ENCODE results near the gene KHDC1. TPM values are rescaled to one million over a fixed set of nuclear protein-coding genes. Genes with fewer than 3 reads are reported as not detected.
"Not testable (repeated sequence)": the region's sequence is repeated elsewhere in the genome, so short reads cannot be mapped to it uniquely, and the experiment has no call there.

KHDC1 gene
- total RNA-seq, 5 donors from 2014 or later (not counting 1 experiment from before 2014, with no cell fraction given) = 0.88 to 1.7 (median 1.3) TPM

DNA sequence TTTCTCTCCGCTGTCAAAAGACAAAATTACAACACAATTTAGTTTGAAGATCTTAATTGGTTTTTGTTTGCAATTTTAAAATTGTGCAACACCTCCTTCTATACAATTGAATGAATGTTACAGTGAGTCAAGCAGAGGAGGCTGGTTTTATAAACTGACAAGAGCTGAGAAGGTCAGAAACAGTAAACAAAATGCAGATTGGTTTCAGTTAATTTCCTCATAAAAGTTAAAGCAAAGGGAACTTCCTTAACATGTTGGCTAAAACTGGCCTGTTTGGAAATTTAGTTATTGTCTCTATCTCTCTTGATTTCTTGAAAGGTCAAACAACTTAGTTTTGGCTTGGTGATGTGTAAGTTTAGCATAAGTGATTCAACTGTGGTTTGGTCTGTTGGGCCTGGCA, 59.9 kb downstream of the KHDC1 start:
- no peak overlapping the region for H3K27ac Mint-ChIP-seq
- CTCF ChIA-PET = interaction anchor here in 1 of 2 donors (0.6 kb wide), 1 partner anchor 42 kb away, joined by 3 read pairs; no protein-coding TSS in a partner anchor
- Histone ChIP-seq H3K9me3 (no peaks in the 10 kb centered on the region), H3K36me3 (ENCODE audit: control insufficient read depth in 2 of 2, extremely low read depth in 1 of 2, insufficient read depth in 1 of 2, low read length in 1 of 2) (no peaks in the 10 kb centered on the region), H3K27ac (ENCODE audit: low read length) (no peak overlapping the region), H3K27me3 (replicated peaks in 1 of 2; ENCODE audit: control insufficient read depth in 2 of 2, extremely low read depth in 1 of 2, insufficient read depth in 2 of 2, low read length in 1 of 2) (no peaks in the 10 kb centered on the region), H3K4me3 (ENCODE audit: control insufficient read depth in 1 of 2, extremely low read depth in 1 of 2, low read length in 1 of 2) (no peak overlapping the region), H3K4me1 (ENCODE audit: control insufficient read depth in 1 of 2, extremely low read depth in 1 of 2, insufficient read depth in 2 of 2, low read length in 2 of 2) (no peaks in the 10 kb centered on the region)
- no peaks in the 10 kb centered on the region for H3K36me3 Mint-ChIP-seq
- DNase-seq (no peak), ATAC-seq (replicated peaks in 1 of 4) (no peak)
- POLR2A ChIA-PET = no interaction called here
- no peak overlapping the region for H3K4me3 Mint-ChIP-seq
- no CpG with 5 or more reads among the region's 1 CpG for WGBS (ENCODE audit: insufficient coverage)
- H3K4me1 Mint-ChIP-seq = no peaks in the 10 kb centered on the region
- H3K27me3 Mint-ChIP-seq = peaks cover 0 to 4% of the 10 kb centered on the region in 2 donors
- no peaks in the 10 kb centered on the region for H3K9me3 Mint-ChIP-seq

DNA sequence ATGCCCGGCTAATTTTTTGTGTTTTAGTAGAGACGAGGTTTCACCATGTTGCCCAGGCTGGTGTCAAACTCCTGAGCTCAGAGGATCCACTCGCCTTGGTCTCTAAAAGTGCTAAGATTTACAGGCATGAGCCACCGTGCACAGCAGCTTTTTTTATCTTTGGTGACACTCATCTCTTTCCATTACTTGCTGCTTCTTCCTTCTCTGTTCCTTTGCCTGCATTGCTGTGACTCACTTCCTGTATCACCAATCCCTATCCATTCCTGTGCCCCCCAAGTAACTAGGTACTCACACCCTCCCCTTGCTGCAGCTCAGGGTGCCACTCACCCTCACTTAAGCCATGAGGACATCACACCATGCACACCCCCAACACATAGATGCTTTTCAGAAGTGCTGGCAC, 62.3 kb downstream of the KHDC1 start:
- H3K4me1 Mint-ChIP-seq = no peaks in the 10 kb centered on the region
- Histone ChIP-seq H3K9me3 (no peaks in the 10 kb centered on the region), H3K4me3 (ENCODE audit: control insufficient read depth in 1 of 2, extremely low read depth in 1 of 2, low read length in 1 of 2) (no peak overlapping the region), H3K4me1 (ENCODE audit: control insufficient read depth in 1 of 2, extremely low read depth in 1 of 2, insufficient read depth in 2 of 2, low read length in 2 of 2) (no peaks in the 10 kb centered on the region), H3K36me3 (ENCODE audit: control insufficient read depth in 2 of 2, extremely low read depth in 1 of 2, insufficient read depth in 1 of 2, low read length in 1 of 2) (no peaks in the 10 kb centered on the region), H3K27me3 (replicated peaks in 1 of 2; ENCODE audit: control insufficient read depth in 2 of 2, extremely low read depth in 1 of 2, insufficient read depth in 2 of 2, low read length in 1 of 2) (no peaks in the 10 kb centered on the region), H3K27ac (ENCODE audit: low read length) (no peak overlapping the region)
- no peak overlapping the region for H3K27ac Mint-ChIP-seq
- POLR2A ChIA-PET = no interaction called here
- CTCF ChIA-PET = no interaction called here
- ATAC-seq (replicated peaks in 1 of 4) = no peak
- DNase-seq = no peak
- H3K36me3 Mint-ChIP-seq = no peaks in the 10 kb centered on the region
- H3K4me3 Mint-ChIP-seq = no peak overlapping the region
- H3K9me3 Mint-ChIP-seq = no peaks in the 10 kb centered on the region
- no peaks in the 10 kb centered on the region for H3K27me3 Mint-ChIP-seq
- WGBS (ENCODE audit: insufficient coverage) = 77% methylated on average over 4 of the region's 4 CpGs

DNA sequence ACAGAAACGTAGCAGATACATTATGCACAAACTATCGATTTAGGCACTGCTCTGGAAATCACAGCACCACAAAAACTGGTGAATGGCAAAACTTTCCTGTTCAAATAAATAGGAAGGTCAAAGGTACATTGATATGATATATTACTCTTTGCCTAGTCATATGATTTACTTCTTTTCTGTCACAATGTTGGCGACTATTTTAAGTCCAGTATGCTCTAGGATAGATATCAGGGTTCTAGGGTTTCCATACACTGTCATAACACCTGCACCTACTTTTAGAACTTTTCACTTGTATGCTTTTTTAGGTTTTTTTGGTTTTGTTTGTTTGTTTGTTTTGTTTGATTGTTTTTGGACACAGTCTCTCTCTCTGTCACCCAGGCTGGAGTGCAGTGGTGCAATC, 62.7 kb downstream of the KHDC1 start:
- Histone ChIP-seq H3K4me1 (ENCODE audit: control insufficient read depth in 1 of 2, extremely low read depth in 1 of 2, insufficient read depth in 2 of 2, low read length in 2 of 2) (no peaks in the 10 kb centered on the region), H3K9me3 (no peaks in the 10 kb centered on the region), H3K27ac (ENCODE audit: low read length) (no peak overlapping the region), H3K27me3 (replicated peaks in 1 of 2; ENCODE audit: control insufficient read depth in 2 of 2, extremely low read depth in 1 of 2, insufficient read depth in 2 of 2, low read length in 1 of 2) (no peaks in the 10 kb centered on the region), H3K36me3 (ENCODE audit: control insufficient read depth in 2 of 2, extremely low read depth in 1 of 2, insufficient read depth in 1 of 2, low read length in 1 of 2) (no peaks in the 10 kb centered on the region), H3K4me3 (ENCODE audit: control insufficient read depth in 1 of 2, extremely low read depth in 1 of 2, low read length in 1 of 2) (no peak overlapping the region)
- 70% methylated on average over 1 of the region's 3 CpGs for WGBS (ENCODE audit: insufficient coverage)
- no peaks in the 10 kb centered on the region for H3K9me3 Mint-ChIP-seq
- DNase-seq = no peak
- H3K27ac Mint-ChIP-seq = no peak overlapping the region
- CTCF ChIA-PET = no interaction called here
- no peaks in the 10 kb centered on the region for H3K4me1 Mint-ChIP-seq
- ATAC-seq (replicated peaks in 1 of 4) = no peak
- POLR2A ChIA-PET = no interaction called here
- H3K27me3 Mint-ChIP-seq = no peaks in the 10 kb centered on the region
- no peaks in the 10 kb centered on the region for H3K36me3 Mint-ChIP-seq
- no peak overlapping the region for H3K4me3 Mint-ChIP-seq

DNA sequence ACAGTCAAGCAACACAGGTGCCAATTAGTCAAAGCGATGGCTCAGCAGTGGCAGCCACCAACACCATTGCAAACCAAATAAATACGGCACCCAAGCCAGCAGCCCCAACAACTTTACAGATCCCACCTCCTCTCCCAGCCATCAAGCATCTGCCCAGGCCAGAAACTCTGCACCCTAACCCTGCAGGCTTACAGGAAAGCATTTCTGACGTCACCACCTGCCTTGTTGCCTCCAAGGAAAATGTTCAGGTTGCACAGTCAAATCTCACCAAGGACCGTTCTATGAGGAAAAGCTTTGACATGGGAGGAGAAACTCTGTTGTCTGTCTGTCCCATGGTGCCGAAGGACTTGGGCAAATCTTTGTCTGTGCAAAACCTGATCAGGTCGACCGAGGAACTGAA, 68.3 kb downstream of the KHDC1 start:
- ChIA-PET CTCF (no interaction called here), POLR2A (no interaction called here)
- H3K4me3 Mint-ChIP-seq = no peak overlapping the region
- no peaks in the 10 kb centered on the region for H3K4me1 Mint-ChIP-seq
- Histone ChIP-seq H3K4me3 (ENCODE audit: control insufficient read depth in 1 of 2, extremely low read depth in 1 of 2, low read length in 1 of 2) (no peak overlapping the region), H3K27me3 (replicated peaks in 1 of 2; ENCODE audit: control insufficient read depth in 2 of 2, extremely low read depth in 1 of 2, insufficient read depth in 2 of 2, low read length in 1 of 2) (no peaks in the 10 kb centered on the region), H3K9me3 (no peaks in the 10 kb centered on the region), H3K36me3 (ENCODE audit: control insufficient read depth in 2 of 2, extremely low read depth in 1 of 2, insufficient read depth in 1 of 2, low read length in 1 of 2) (peaks cover 2 to 3% of the 10 kb centered on the region in 2 donors), H3K27ac (ENCODE audit: low read length) (no peak overlapping the region), H3K4me1 (ENCODE audit: control insufficient read depth in 1 of 2, extremely low read depth in 1 of 2, insufficient read depth in 2 of 2, low read length in 2 of 2) (no peaks in the 10 kb centered on the region)
- H3K27me3 Mint-ChIP-seq = no peaks in the 10 kb centered on the region
- no peaks in the 10 kb centered on the region for H3K9me3 Mint-ChIP-seq
- DNase-seq (no peak), ATAC-seq (replicated peaks in 1 of 4) (no peak)
- H3K36me3 Mint-ChIP-seq = peaks cover 10% of the 10 kb centered on the region
- no peak overlapping the region for H3K27ac Mint-ChIP-seq
- 93% methylated on average over 7 of the region's 7 CpGs for WGBS (ENCODE audit: insufficient coverage)

DNA sequence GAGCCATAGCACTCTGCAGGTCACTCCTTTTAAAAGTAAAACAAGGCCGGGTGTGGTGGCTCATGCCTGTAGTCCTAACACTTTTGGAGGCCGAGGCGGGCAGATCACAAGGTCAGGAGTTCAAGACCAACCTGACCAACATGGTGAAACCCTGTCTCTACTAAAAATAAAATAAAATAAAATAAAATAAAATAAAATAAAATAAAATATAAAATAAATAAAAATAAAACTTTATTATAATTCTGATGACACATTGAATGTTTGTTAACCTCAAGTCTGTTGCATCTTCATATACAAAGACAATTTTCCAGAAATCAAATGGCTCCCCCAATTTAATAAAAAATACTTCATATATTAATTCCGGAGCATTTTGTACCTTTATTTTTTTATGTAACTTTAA, 69.7 kb downstream of the KHDC1 start:
- DNase-seq; H3K4me1 ChIP-seq (ENCODE audit: control insufficient read depth in 1 of 2, extremely low read depth in 1 of 2, insufficient read depth in 2 of 2, low read length in 2 of 2); H3K4me3 ChIP-seq (ENCODE audit: control insufficient read depth in 1 of 2, extremely low read depth in 1 of 2, low read length in 1 of 2); POLR2A ChIA-PET; H3K36me3 ChIP-seq (ENCODE audit: control insufficient read depth in 2 of 2, extremely low read depth in 1 of 2, insufficient read depth in 1 of 2, low read length in 1 of 2); H3K9me3 ChIP-seq; H3K27ac Mint-ChIP-seq; H3K4me1 Mint-ChIP-seq; H3K27ac ChIP-seq (ENCODE audit: low read length); H3K27me3 Mint-ChIP-seq; H3K9me3 Mint-ChIP-seq; H3K4me3 Mint-ChIP-seq; ATAC-seq (replicated peaks in 1 of 4); H3K27me3 ChIP-seq (replicated peaks in 1 of 2; ENCODE audit: control insufficient read depth in 2 of 2, extremely low read depth in 1 of 2, insufficient read depth in 2 of 2, low read length in 1 of 2); CTCF ChIA-PET: not testable (repeated sequence)
- H3K36me3 Mint-ChIP-seq = peaks cover 10% of the 10 kb centered on the region
- WGBS (ENCODE audit: insufficient coverage) = no CpG with 5 or more reads among the region's 4 CpGs

Other genes with a start within 250 kb of the KHDC1 start
- gene KHDC1L, start 37.7 kb downstream of the KHDC1 start, total RNA-seq = not detected
- gene DPPA5, start 91.1 kb upstream of the KHDC1 start, total RNA-seq = not detected
- gene KHDC3L, start 99.5 kb upstream of the KHDC1 start, total RNA-seq = not detected
- under 1 TPM in 2 of 5 donors, not detected in 3; 0.63 to 0.93 TPM for gene OOEP, start 106.7 kb upstream of the KHDC1 start, total RNA-seq
- 1 to 10 TPM in 3 of 5 donors, under 1 TPM in 2; 0.47 to 2.7 (median 1.3) TPM for gene DDX43, start 131.6 kb upstream of the KHDC1 start, total RNA-seq
- 10 to 100 TPM in 4 of 5 donors, 1 to 10 TPM in 1; 6.9 to 14.9 (median 12.8) TPM for gene CGAS, start 189.1 kb upstream of the KHDC1 start, total RNA-seq
- gene MTO1, start 198.5 kb upstream of the KHDC1 start, total RNA-seq = 10 to 100 TPM; 55.0 to 80.4 (median 59.3) TPM